GM12878 (cell line): ENCODE results near the gene COA5. TPM values are rescaled to one million over a fixed set of nuclear protein-coding genes. Genes with fewer than 3 reads are reported as not detected.

Experiments
- CBX3 ChIP-seq: fragments of 200-600 bp; sonication (generic); IDR thresholded peaks from 2 replicates; pipeline ENCODE4 v1.6.1; 2016; ENCODE audit warnings: low read depth, borderline replicate concordance
- CREM ChIP-seq: IDR thresholded peaks from 2 replicates; pipeline ENCODE4 v1.6.1; 2014; ENCODE audit warnings: antibody characterized with exemption, low read depth
- EED ChIP-seq: sonication (generic); IDR thresholded peaks from 2 replicates; pipeline ENCODE4 v1.6.1; 2016; ENCODE audit warnings: antibody characterized with exemption, low read depth
- KDM1A ChIP-seq: fragments of 200-600 bp; sonication (generic); IDR thresholded peaks from 2 replicates; pipeline ENCODE4 v1.6.1; 2016; ENCODE audit warnings: borderline replicate concordance
- TARDBP ChIP-seq: IDR thresholded peaks from 2 replicates; pipeline ENCODE4 v1.6.1; 2016; ENCODE audit warnings: borderline replicate concordance
- polyA plus RNA-seq, 11 experiments: library from polyadenylated mRNA; depleted of rRNA in 4 of 11; unstranded in 6 of 11; stranded (reverse) in 5 of 11; fragments of >200 nt; fragmentation: Nextera tagmentation in 4 of 11; fragmentation: Illumina TruSeq in 1 of 11; extraction: Ambion mirVana in 4 of 11; extraction: Trizol in 1 of 11; gene quantifications; 1 replicate in 1 of 11; 2 replicates in 10 of 11; pipeline versions ENCODE4 v1.2.1 to v1.2.3, GENCODE V29; 2011 to 2016; ENCODE audit warnings: inconsistent platforms in 2 of 11, missing spikeins in 2 of 11, low read depth in 1 of 11
- total RNA-seq, 4 experiments: library from RNA; depleted of rRNA in 3 of 4; stranded (reverse); fragments of >200 nt in 3 of 4; fragmentation: Illumina TruSeq in 1 of 4; extraction: Trizol in 1 of 4; gene quantifications; 2 replicates each; pipeline versions ENCODE4 v1.2.1 to v1.2.3, GENCODE V29; 2013 to 2021
- TF ChIP-seq, protein P1 (sequence below): IDR thresholded peaks from 2 replicates; pipeline ENCODE4 v1.6.1; 2012; ENCODE audit warnings: mild to moderate bottlenecking, low read depth, low read length
- TF ChIP-seq, protein P2 (sequence below): fragments of 150-350 bp; IDR thresholded peaks from 2 replicates; pipeline ENCODE4 v1.6.1; 2014; ENCODE audit warnings: mild to moderate bottlenecking, low read depth, low read length

COA5 gene
- total and polyA plus RNA-seq, 10 of the 15 experiments (the other 5 are each of a cell fraction or from before 2014, with no cell fraction given), result 20.7 to 63.3 (median 37.9) TPM

DNA sequence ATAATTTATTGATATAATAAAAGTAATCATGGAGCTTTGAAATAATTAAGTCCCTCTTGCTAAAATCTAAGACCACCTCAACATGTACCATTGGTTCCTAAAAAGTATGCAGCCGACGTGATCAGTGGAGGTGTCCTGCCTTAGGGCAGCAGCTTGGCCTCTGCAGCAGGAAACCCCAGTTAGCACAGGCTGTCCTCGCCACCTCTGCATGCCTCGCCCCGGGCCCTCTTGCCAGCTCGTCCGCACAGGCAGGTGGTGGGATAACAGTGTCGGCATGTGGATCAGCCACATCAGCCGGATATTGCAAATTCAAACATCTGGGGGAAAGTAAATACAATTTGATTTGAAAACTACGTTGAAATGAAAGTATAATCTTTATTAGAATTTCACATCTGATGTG, 22.9 kb downstream of the COA5 start (continued):
- TF ChIP-seq, protein P1, sequence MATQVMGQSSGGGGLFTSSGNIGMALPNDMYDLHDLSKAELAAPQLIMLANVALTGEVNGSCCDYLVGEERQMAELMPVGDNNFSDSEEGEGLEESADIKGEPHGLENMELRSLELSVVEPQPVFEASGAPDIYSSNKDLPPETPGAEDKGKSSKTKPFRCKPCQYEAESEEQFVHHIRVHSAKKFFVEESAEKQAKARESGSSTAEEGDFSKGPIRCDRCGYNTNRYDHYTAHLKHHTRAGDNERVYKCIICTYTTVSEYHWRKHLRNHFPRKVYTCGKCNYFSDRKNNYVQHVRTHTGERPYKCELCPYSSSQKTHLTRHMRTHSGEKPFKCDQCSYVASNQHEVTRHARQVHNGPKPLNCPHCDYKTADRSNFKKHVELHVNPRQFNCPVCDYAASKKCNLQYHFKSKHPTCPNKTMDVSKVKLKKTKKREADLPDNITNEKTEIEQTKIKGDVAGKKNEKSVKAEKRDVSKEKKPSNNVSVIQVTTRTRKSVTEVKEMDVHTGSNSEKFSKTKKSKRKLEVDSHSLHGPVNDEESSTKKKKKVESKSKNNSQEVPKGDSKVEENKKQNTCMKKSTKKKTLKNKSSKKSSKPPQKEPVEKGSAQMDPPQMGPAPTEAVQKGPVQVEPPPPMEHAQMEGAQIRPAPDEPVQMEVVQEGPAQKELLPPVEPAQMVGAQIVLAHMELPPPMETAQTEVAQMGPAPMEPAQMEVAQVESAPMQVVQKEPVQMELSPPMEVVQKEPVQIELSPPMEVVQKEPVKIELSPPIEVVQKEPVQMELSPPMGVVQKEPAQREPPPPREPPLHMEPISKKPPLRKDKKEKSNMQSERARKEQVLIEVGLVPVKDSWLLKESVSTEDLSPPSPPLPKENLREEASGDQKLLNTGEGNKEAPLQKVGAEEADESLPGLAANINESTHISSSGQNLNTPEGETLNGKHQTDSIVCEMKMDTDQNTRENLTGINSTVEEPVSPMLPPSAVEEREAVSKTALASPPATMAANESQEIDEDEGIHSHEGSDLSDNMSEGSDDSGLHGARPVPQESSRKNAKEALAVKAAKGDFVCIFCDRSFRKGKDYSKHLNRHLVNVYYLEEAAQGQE, result no peak
- TF ChIP-seq EED (no peak), CREM (no peak), TARDBP (no peak), KDM1A (no peak), CBX3 (no peak)
- TF ChIP-seq, protein P2, sequence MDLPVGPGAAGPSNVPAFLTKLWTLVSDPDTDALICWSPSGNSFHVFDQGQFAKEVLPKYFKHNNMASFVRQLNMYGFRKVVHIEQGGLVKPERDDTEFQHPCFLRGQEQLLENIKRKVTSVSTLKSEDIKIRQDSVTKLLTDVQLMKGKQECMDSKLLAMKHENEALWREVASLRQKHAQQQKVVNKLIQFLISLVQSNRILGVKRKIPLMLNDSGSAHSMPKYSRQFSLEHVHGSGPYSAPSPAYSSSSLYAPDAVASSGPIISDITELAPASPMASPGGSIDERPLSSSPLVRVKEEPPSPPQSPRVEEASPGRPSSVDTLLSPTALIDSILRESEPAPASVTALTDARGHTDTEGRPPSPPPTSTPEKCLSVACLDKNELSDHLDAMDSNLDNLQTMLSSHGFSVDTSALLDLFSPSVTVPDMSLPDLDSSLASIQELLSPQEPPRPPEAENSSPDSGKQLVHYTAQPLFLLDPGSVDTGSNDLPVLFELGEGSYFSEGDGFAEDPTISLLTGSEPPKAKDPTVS, result no peak
- TF ChIP-seq, all 136 proteins: peak for 0
